ENCODE measurements around the gene NUP210L. TPM values are rescaled to one million over a fixed set of nuclear protein-coding genes. Genes with fewer than 3 reads are reported as not detected.

Gene NUP210L
- total RNA-seq, 6 experiments from 2014 or later: not detected

DNA sequence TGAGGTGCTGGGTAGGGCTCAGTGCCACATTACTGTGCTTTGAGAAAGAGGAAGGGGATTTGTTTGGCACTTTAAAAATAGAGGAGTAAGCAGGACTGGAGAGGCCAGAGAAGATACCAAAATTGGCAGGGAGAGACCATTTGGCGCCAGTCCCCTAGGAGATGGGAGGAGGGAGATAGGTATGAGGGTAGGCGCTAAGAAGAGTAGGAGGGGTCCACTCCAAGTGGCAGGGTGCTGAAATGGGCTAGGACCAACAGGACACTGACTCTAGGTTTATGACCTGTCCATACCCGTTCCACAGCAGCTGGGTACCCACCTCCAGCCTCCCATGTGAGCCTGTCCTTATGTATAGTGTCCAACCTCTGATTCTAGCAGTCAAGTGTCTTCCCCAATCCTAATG lies 195.4 kb downstream of the NUP210L start:
- peak overlapping the region; percentile 32; the same call in 1 of the 2 replicates for H3K27ac Mint-ChIP-seq
- H3K27me3 Mint-ChIP-seq (ENCODE audit: insufficient read depth): peaks cover 6% of the 10 kb centered on the region; the same call in 1 of the 2 replicates
- H3K9me3 Mint-ChIP-seq: no peaks in the 10 kb centered on the region
- TF ChIP-seq, protein P1, sequence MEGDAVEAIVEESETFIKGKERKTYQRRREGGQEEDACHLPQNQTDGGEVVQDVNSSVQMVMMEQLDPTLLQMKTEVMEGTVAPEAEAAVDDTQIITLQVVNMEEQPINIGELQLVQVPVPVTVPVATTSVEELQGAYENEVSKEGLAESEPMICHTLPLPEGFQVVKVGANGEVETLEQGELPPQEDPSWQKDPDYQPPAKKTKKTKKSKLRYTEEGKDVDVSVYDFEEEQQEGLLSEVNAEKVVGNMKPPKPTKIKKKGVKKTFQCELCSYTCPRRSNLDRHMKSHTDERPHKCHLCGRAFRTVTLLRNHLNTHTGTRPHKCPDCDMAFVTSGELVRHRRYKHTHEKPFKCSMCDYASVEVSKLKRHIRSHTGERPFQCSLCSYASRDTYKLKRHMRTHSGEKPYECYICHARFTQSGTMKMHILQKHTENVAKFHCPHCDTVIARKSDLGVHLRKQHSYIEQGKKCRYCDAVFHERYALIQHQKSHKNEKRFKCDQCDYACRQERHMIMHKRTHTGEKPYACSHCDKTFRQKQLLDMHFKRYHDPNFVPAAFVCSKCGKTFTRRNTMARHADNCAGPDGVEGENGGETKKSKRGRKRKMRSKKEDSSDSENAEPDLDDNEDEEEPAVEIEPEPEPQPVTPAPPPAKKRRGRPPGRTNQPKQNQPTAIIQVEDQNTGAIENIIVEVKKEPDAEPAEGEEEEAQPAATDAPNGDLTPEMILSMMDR (IDR thresholded peaks at IDR 0.05): no peak
- no peak overlapping the region for H3K4me3 Mint-ChIP-seq
- peaks cover 5% of the 10 kb centered on the region; the same call in 1 of the 2 replicates for H3K36me3 Mint-ChIP-seq (ENCODE audit: low read depth)
- no peak for DNase-seq
- peaks cover 68% of the 10 kb centered on the region for H3K4me1 Mint-ChIP-seq (ENCODE audit: low read depth)

- DNase-seq: no peak
- peaks cover 5% of the 10 kb centered on the region; the same call in 1 of the 2 replicates for H3K36me3 Mint-ChIP-seq (ENCODE audit: low read depth)
- H3K4me1 Mint-ChIP-seq (ENCODE audit: low read depth): peaks cover 68% of the 10 kb centered on the region
- TF ChIP-seq, protein P1 (IDR thresholded peaks at IDR 0.05): no peak
- peaks cover 6% of the 10 kb centered on the region; the same call in 1 of the 2 replicates for H3K27me3 Mint-ChIP-seq (ENCODE audit: insufficient read depth)
- H3K4me3 Mint-ChIP-seq: peak overlapping the region; percentile 97
- H3K27ac Mint-ChIP-seq: peak overlapping the region; percentile 72
- no peaks in the 10 kb centered on the region for H3K9me3 Mint-ChIP-seq
These were observed 196.0 kb downstream of the NUP210L start for GRCh38 chr1:153958961-153959260.

DNA sequence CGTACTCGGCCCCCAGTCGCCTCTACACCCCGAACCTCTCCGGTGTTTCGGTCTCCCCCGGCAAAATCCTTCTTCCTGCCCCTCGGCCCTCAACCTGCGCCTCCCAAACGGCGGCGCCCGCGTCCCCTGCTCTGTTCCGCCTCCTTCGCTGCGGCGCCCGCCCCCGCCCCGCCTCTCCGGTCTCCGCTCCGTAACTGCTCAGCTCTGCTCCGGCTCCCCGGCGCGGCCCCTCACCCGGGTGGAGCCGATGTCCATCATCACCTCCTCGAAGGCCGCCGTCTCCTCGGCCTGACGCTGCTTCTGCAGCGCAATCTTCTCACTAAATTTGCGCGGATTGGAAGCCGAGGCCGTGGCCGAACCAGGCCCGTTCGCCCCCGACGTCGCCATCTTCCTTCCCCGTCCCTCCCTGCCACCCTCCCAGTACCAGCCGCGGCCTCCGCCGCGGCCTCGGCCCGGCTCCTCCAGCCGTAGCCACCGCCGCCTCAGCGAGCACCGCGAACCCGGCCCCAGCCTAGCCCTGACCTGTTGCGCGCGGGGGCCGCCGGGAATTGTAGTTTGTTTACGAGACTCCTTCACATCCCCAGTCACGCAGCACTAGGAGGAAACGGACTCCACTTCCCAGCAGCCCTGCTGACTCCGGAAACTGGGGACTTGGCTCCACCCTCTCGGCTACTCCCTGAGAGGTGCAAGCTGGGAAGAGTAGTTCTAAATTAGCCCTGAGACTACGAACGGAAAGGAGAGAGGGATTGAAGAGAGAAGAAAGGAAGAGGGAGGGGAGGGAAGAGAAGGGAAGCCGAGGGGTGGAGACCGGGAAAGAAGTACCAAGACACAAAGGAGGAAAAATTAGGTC lies 196.5 kb downstream of the NUP210L start, which contains the start of gene CRTC2:
Gene CRTC2 (minus strand): TSS at position 502 of the 850 bp plus-strand sequence. CDS start 115 bp downstream, at position 387.
- TF ChIP-seq, protein P1 (IDR thresholded peaks at IDR 0.05): peak; percentile 22; the same call in 1 of the 2 replicates
- Mint-ChIP-seq H3K27me3 (ENCODE audit: insufficient read depth) (peaks cover 3% of the 10 kb centered on the region; the same call in 1 of the 2 replicates), H3K27ac (peak within 1 kb of the TSS; percentile 72), H3K4me1 (ENCODE audit: low read depth) (peaks cover 63% of the 10 kb centered on the region), H3K36me3 (ENCODE audit: low read depth) (peaks cover 5% of the 10 kb centered on the region; the same call in 1 of the 2 replicates), H3K9me3 (no peaks in the 10 kb centered on the region), H3K4me3 (peak within 1 kb of the TSS; percentile 97)
- peak; percentile 98 for DNase-seq

- no peak for DNase-seq
- H3K4me3 Mint-ChIP-seq: peak overlapping the region; percentile 97
- peaks cover 59% of the 10 kb centered on the region for H3K4me1 Mint-ChIP-seq (ENCODE audit: low read depth)
- no peaks in the 10 kb centered on the region for H3K9me3 Mint-ChIP-seq
- TF ChIP-seq, protein P1 (IDR thresholded peaks at IDR 0.05): no peak
- H3K27me3 Mint-ChIP-seq (ENCODE audit: insufficient read depth): peaks cover 3% of the 10 kb centered on the region; the same call in 1 of the 2 replicates
- peaks cover 5% of the 10 kb centered on the region; the same call in 1 of the 2 replicates for H3K36me3 Mint-ChIP-seq (ENCODE audit: low read depth)
- peak overlapping the region; percentile 72 for H3K27ac Mint-ChIP-seq
These were observed 197.1 kb downstream of the NUP210L start for GRCh38 chr1:153957744-153958110.

- Mint-ChIP-seq H3K9me3 (no peaks in the 10 kb centered on the region), H3K36me3 (ENCODE audit: low read depth) (peaks cover 5% of the 10 kb centered on the region; the same call in 1 of the 2 replicates), H3K27me3 (ENCODE audit: insufficient read depth) (peaks cover 4% of the 10 kb centered on the region), H3K4me1 (ENCODE audit: low read depth) (peaks cover 53% of the 10 kb centered on the region), H3K4me3 (peak overlapping the region; percentile 97), H3K27ac (peak overlapping the region; percentile 72)
- TF ChIP-seq, protein P1 (IDR thresholded peaks at IDR 0.05): no peak
- DNase-seq: no peak
These were observed 197.7 kb downstream of the NUP210L start for GRCh38 chr1:153956997-153957715.

Measured in HFFc6 (cell line).